ENCODE measurements around the gene RREB1.

RREB1 gene, protein sequence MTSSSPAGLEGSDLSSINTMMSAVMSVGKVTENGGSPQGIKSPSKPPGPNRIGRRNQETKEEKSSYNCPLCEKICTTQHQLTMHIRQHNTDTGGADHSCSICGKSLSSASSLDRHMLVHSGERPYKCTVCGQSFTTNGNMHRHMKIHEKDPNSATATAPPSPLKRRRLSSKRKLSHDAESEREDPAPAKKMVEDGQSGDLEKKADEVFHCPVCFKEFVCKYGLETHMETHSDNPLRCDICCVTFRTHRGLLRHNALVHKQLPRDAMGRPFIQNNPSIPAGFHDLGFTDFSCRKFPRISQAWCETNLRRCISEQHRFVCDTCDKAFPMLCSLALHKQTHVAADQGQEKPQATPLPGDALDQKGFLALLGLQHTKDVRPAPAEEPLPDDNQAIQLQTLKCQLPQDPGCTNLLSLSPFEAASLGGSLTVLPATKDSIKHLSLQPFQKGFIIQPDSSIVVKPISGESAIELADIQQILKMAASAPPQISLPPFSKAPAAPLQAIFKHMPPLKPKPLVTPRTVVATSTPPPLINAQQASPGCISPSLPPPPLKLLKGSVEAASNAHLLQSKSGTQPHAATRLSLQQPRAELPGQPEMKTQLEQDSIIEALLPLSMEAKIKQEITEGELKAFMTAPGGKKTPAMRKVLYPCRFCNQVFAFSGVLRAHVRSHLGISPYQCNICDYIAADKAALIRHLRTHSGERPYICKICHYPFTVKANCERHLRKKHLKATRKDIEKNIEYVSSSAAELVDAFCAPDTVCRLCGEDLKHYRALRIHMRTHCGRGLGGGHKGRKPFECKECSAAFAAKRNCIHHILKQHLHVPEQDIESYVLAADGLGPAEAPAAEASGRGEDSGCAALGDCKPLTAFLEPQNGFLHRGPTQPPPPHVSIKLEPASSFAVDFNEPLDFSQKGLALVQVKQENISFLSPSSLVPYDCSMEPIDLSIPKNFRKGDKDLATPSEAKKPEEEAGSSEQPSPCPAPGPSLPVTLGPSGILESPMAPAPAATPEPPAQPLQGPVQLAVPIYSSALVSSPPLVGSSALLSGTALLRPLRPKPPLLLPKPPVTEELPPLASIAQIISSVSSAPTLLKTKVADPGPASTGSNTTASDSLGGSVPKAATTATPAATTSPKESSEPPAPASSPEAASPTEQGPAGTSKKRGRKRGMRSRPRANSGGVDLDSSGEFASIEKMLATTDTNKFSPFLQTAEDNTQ (N-terminal part only)

DNA sequence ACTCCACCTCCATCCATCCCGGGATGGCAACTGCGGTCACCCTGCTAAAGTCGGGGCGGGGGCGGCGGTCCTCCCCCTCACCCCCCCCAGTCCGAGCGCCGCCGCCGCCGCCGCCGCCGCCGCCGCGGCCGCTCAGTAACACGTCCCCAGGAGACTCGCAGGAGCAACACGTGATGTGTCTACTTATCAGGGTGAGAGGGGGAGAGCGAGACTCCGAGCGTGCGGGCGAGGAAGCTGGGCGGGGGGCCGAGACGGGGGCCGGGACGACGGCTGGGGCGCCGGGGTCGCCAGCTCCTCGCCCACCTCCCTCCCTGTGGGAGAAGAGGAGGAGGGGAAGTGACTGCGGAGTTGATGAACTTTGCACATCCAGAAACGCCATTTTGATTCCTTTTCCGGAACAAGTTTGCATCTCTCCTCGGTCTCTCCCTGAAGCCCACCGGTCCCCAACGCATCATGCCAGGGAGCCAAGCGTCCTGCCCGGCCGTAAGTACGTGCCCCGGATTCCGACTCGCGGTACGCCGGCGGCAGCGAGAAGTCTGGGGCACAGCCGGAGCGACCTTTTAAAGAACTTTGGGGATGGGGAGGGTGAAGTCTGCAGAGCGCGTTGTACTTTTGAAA, at the start of gene RREB1:
Gene RREB1, plus strand, starts transcription at position 384 of the 618 bp plus-strand sequence. CDS start 73,951 bp downstream, outside the sequence.
- DNase-seq = peak; percentile 60

DNA sequence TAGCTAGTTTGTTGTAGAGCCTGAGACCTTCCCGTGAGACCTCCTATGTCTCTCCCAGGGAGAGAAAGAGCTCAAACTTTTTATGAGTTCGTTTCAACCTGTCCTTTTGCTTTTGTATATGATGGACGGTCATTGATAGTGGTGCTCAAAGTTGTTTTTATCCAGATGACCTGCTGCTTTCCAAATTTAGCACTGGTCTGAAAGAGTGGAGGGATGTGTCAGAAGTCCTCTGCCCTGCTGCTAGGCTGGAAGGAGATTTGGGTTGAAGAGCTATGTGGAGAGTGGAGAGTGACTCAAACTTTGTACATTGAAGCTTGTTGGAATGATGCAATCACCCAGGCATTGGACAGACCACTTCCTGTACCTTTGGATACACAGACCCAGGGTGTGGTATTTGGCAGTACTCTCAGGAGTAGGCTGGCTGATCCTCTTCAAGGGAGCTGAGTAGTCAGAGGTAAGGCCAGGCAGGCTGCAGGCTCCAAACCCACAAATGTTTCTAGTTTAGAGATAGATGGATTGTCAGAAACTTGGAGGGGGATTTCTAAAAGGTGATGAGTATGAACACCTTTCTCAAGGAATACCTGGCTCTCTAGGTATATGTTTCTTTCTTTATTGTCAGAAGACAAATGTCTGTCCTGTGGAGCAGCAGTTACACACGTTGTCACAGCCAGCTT, 49.4 kb upstream of the RREB1 start:
- DNase-seq = no peak

DNA sequence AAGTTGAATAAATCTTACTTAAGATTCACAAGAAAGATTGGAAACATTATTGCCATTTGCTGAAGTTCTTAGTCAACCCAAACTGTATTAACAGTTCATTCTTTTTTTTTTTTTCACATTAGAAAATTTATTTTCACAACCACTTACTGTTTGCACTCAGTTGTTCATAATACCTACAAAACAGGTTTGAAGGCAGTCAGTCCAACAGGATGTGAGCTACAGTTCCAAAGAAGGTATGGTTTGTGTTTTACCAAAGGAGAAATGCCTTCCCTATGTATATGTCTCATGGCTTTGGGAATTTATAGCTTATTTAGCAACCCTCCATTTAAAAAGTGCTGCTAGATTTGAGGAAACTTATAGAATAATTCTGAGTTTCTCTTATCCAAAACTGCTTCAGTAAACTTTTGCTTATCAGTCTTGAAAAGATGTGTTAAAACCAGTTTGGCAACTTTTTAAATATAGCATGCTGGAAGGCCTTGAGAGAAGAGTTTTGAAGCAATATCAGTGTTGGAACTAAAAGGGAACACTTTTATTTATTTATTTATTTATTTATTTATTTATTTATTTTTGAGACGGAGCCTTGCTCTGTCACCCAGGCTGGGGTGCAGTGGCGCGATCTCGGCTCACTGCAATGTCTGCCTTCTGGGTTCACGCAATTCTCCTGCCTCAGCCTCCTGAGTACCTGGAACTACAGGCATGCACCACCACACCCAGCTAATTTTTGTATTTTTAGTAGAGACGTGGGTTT, 46.8 kb upstream of the RREB1 start:
- DNase-seq = no peak

DNA sequence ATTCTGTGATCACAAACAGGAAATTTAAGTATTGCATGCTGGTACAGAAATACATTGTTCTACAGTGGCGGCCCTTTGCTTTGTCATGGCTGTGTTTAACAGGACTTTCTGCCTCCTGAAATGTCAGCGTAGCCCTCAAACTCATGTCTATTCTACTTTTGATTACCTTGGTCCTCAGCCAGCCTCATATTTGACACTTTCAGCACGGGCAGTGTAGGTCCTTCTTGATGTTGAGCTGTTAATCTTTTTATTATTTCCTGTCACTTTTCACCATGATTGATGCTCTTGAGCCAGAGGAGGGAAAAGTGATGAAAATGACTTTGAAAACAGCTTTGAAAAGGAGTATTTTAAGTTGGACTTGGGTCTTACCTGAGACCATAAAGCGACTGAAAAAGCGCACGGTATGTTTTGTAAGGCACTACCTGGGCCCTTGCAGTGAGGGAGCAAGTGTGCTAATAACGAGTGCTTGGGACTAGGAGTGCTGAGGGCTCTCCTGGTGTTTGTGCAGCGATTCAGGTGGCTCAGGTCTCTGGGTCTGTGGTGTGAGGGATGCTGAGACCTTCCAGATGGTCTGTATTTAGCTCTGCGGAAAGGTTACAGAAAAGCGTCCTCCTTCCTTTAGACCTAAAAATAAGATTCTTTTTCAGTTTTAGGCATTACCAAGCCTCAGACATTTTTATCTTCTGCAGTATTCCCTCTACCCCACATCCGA, 45.2 kb upstream of the RREB1 start:
- DNase-seq = no peak

DNA sequence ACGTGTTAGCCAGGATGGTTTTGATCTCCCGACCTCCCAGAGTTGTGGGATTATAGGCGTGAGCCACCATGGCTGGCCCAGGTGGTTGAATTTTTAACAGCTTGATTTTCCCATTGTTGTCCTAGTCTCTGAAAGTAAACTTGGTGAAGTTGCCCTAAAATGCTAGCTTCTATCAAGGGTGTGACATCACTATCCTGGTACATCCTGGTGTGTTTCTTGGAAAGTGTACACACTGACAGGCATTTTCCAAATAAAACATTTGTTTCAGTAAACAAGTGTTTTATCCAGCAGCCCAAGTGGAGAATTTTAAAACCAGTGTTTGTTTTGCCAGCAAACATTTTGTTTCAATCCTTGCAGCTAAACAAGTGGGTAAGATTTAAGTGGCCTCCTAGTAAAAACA, 40.5 kb upstream of the RREB1 start:
- DNase-seq = no peak

DNA sequence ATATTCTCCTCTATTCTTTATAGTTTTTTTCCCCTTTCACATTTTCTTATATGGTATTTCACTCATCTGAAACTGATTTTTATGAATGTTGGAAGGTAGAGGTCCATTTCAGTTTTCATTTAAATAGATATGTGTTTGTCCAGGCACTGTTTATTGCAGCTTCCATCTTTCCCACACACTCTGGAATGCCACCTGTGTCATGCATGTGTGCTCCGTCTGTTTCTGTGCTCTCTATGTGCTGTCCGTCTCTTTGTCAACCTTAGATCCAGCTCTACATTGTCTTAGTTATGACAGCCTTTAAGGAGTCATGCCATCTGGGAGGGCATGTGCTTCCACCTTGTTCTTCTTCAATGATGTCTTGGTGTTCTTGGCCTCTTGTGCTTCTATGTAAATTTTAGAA, 36.4 kb upstream of the RREB1 start:
- no peak for DNase-seq

DNA sequence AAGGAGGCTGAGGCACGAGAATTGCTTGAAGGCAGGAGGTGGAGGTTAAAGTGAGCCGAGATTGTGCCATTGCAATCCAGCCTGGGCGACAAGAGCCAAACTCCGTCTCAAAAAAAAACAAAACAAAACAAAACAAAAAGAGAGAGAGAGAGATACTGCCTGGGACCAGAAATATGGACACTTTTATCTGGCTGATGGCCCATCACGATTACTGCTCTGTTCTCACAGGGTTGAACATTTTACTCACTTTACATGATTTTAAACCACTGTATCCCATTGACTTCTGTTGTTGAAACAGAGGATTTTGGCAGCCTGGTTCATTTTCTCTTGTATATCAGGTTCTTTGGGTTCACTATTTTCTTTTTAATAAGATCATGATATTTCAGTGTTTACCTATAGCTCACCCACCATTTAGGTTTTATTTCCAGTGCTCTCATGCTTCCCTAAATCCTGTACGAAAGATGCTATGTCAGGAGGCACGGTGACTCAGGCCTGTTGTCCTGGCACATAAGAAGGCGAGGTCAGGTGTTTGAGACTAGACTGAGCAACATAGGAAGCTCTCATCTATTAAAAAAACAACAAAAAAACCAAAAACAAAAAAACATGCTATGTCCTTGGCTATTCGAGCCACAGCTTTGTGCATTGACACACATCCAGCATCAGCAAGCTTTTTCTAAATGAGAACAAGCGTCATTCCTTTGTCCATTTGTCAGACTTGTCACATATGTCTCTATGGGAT, 34.5 kb upstream of the RREB1 start:
- no peak for DNase-seq

DNA sequence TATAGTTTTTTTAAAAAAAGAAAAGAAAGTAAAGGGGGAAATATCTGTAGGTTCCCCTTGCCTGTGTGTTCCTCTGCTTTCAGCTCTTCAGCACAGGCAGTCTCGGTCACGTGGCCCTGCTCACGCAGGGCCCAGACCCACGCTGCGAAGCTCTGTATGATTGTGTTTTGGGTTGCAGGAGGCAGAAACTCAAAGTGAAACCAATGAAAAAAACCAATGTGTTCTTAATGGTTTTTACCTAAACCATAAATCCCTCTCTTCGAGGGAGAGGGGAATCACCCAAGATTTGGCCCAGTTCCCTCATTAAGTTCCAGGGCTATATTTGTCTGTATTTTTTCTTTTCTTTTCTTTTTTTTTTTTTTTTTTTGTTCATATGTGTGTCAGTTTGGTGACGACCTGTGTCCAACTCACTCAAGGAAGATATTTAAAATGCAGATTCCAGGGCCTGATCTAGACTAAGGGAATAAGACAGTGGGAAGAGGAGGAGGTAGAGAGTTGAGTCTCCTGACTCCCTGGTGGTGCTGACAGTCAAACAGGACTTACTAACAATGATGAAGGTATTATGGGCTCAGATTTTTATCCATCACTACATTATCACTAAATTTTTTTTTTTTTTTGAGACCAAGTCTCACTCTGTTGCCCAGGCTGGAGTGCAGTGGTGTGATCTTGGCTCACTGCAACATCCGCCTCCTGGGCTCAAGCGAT, 33.8 kb upstream of the RREB1 start:
- DNase-seq = no peak

DNA sequence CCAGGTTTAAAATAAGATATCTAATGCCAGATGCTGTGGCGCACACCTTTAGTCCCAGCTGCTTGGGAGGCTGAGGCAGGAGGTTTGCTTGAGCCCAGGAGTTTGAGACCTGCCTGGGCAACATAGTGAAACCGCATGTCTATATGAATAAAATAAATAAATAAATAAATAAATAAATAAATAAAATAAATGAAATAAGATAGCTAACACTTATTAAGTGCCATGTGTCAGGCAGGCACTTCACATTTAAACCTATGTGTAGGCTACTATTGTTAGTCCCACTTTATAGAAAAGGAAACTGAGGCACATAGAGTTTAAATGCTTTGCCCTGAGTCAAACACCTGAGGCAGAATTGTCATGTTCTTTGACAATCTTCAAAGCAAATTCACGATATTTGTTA, 32.9 kb upstream of the RREB1 start:
- DNase-seq = no peak

DNA sequence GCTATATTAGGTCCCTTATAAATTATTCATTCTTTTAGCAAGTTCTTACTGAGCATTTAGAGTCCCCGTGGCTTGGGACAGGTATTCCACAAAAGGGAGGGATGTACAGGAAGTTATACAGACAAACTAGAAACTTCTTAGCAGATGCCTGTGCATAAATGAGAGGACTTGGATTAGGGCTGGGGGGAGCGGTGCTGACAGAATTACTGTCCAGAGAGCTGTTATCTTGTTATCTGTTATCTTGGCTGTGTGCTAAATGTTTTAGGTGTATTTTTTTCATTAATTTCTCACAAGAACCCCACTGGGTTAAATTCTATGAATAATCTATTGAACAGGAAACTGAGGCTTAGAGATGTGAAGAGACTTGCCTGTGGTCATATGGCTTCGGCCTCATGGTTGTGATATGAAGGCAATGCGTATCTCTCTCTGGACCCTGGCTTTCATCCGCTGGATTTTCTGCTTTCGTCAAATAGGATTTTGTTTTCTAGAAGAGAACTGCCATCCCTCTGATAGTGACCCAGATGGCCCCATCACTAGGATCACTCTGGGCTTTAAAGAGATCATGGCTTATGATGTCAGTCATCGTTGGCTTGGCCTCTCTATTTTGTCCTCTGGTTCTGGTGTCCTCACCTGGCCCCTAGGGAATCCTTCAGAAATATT, 32.3 kb upstream of the RREB1 start:
- DNase-seq = no peak

DNA sequence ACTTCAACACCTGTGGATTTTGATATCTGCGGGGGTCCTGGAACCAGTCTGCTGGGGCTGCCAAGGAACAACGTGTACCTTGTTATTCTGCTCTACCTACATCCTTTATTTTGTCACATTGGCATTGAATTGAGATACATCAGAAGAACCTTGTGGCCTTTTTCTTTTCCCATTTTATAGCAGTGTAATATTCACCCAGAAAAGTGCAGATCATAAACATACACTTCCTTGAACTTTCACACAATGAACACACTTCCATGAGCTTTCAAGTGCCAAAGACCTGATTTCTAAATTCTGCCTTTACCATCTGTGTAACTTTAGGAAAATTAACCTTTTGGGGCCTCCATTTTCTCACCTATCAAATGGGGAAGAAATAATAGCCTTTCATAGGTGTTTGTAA, 29.9 kb upstream of the RREB1 start:
- no peak for DNase-seq

DNA sequence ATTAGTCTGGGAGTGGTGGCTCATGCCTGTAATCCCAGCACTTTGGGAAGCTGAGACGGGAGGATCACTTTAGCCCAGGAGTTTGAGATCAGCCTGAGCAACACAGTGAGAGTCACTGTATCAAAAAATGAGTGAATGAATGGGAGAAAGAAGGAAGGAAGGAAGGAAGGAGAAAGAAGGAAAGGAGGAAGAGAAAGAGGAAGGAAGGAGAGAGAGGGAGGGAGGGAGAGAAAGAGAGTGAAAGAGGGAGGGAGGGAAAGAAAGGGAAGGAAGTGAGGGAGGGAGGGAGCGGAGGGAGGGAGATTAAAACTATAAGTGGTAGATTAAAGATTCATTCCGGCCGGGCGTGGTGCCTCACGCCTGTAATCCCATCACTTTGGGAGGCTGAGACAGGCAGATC, 28.9 kb upstream of the RREB1 start:
- no peak for DNase-seq

DNA sequence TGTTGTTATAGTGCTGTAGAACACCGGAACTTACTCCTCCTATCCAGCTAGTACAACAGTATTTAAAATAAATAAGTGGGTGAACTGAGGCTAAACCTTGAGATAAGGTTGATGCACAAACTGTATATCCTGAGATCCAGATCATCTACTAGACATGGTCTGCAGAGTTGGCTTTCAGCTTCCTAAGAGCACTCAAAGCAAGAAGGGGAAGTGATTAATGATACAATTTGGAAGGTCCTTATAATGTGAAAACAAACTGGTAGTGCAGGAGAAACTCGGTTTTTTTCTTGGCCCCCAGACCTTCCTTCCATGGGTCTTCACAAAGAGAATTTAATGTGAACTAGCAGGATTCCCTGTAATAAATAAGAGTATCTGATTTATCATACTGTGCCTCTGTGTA, 27.4 kb upstream of the RREB1 start:
- DNase-seq = no peak

DNA sequence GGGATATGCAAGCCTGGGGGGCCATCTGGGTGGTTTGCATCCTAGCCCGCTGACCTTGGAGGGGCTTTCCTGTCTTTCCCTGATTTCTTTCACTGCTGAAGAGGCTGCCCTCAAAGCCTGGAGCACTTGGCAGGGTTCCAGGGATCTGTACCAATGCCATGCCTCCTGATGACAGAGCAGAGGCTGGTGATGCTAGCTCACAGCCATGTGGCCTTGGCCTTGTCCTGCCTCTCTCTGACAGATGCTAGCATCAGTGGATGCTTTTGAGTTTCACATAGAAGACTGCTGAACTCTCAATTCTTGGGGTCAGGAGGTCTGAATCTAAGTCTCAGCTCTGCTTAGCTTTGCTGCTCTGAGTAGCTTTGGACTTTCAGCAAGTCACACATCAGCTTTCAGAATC, 21.9 kb upstream of the RREB1 start:
- no peak for DNase-seq

DNA sequence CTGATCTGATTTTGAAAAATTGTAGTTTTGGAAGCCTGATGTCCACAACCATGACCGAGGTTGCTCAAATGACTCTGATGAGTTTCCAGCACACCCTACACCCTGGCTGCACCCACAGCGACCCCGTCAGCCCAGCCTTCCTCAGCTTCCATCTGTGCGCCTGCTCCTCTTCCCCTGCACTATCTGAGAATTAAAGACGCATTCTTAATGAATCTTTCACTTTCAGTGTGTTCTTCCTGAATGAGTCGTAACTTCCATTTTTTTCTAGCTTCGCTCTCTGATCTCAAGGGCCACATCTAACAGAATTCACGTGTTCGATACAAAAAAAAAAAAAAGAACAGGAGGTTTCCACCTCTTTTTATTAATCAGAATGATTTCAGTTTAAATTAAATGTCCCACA, 21.3 kb upstream of the RREB1 start:
- no peak for DNase-seq

DNA sequence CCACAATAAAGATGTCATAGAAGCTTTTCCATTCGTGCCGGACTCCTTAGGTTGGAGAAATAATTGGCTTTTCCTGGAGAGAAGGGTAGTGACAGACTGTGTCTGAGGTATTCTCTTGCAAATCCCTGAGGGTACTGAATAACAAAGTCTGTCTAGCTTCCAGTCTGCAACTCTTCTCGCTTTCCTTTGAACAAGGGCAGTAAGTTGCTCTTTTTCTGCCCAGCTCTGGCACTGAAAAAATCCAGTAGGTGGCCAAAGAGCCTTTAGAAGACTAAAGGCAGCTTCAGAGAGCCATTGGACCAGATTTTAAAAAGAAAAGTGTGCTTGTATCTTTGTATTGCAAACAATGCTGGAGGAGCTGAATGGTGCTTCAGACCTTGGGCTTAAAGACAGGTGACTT, 20.7 kb upstream of the RREB1 start:
- no peak for DNase-seq

DNA sequence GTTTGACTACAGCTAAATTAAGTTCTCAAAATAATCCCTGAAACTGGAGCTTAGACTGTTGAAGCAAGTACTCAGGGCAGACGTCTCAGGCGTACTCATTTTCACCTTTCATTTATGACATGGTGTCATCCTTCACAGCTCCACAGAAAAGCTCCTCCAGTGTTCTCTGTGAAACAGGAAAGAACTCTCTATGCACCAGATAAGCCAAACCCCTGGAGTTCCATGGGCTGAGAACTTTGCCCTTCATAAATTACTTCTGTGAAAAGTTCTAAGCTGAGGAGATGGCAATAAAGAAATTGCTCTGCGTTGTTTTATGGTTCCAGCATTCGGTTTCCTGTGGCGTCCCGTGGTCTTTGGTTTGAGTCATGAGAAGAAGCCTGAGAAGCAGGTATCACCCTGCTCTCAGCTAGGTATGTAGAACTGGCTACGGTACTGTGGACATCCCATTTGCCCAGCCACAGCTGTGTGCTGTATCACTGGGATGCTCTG, 20.2 kb upstream of the RREB1 start:
- DNase-seq = no peak

DNA sequence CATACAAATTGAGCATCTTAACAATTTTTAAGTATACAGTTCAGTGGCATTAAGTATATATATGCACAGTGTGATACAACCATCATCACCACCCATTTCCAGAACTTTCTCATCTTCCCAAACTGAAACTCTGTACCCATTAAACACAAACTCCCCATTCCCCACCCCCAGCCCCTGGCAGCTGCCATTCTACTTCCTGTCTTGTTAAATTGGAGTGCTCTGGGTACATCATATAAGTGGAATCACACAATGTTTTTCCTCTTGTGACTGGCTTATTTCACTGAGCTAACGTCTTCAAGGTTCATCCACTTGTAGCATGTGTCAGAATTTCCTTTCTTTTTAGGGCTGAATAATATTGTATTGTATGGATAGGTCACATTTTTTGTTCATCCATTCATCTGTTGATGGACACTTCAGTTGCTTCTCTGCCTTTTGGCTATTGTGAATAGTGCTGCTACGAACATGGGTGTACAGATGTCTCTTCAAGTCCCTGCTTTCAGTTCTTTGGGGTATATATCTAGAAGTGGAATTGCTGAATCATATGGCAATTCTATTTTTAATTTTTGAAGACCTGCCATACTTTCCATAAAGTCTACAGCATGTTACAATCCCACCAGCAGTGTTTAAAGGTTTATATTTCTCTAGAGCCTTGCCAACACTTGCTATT, 19.6 kb upstream of the RREB1 start:
- no peak for DNase-seq
